HG03354 (cell line): ENCODE results near the gene SHOC2.

Experiments
- ATAC-seq: cut with Tn5 transposase; IDR thresholded peaks from one replicate; pipeline ENCODE4 v1.9.1; 2021; ENCODE audit warnings: mild to moderate bottlenecking; ENCODE audit not compliant: unreplicated experiment, poor library complexity, severe bottlenecking

SHOC2 gene

GRCh38 chr10:110977662-110978061, 58.3 kb downstream of the SHOC2 start:
- no peak for ATAC-seq

- ATAC-seq = no peak
Measured at GRCh38 chr10:110978204-110978603, 58.8 kb downstream of the SHOC2 start.

- ATAC-seq = no peak
Measured at GRCh38 chr10:110979611-110980010, 60.2 kb downstream of the SHOC2 start.

GRCh38 chr10:110980807-110981206, 61.4 kb downstream of the SHOC2 start:
- ATAC-seq = no peak

DNA sequence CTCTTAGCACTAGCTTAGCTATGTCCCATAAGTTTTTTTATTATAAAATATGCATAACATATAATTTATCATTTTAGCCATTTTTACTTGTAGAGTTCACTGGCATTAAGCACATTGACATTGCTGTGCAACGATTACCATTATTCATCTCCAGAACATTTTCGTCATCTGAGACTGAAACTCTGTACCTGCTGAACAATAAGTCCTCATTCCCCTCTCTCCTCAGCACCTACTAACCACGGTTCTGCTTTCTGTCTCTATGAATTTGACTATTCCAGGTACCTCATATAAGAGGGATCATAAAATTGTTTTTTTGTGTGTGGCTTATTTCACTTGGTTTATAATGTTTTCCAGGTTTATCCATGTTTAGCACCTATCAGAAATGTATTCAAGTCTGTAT, 64.1 kb downstream of the SHOC2 start:
- no peak for ATAC-seq

GRCh38 chr10:110985497-110986275, 66.3 kb downstream of the SHOC2 start:
- no peak for ATAC-seq

DNA sequence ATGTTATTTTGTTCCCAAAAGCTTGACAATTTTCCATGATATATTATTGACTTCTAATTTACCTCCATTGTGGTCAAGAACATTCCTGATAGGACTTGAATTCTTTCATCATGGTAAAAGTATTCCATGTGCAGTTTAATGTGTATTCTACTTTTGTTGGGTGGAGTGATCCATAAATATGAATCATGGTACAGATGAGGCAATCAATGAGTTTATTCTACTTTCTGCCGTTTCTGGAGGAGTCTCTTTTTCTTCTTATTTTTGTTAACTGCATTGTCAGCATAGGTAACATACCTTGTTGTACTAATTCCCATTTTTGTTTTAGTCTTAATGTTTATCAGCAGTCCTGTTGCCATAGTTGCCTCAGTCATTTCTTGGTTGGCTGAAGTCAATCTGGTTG, 69.6 kb downstream of the SHOC2 start:
- ATAC-seq = no peak

DNA sequence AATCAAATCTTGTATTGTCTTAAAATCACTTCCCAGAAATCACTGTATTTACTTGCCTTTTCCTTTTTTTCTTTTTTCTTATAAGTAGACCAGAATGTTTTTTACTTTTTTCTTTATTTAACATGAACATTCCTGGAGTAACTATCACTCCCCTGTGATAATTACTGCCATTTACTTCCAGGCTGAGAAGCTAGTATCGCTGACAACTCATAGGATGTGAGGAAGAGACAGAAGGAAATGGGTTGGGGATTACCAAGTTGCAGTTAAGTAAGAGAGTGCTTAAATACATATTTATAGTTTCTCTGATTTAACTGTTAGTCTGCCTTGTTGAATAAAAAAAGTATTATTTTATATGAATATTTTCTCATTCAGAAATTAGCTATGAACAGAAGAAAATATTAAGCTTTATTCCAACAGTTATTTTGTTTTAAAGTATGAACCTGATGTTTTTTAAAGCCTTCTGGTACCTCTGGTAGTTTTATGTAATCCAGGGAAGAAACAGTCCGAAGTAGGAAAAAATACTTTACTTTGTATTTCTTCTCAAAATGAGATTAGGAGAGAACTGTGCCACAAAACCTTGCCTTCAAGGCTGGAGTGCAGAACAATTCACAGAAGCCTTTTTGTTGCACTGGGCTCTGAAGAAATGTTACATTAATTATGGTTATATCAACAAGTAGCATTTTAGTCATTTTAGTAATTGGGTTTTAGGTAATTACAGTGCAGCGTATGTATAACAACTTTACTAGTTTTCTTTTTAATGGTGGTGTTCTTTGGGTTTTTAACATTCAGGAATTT, 72.8 kb downstream of the SHOC2 start:
- ATAC-seq = no peak

DNA sequence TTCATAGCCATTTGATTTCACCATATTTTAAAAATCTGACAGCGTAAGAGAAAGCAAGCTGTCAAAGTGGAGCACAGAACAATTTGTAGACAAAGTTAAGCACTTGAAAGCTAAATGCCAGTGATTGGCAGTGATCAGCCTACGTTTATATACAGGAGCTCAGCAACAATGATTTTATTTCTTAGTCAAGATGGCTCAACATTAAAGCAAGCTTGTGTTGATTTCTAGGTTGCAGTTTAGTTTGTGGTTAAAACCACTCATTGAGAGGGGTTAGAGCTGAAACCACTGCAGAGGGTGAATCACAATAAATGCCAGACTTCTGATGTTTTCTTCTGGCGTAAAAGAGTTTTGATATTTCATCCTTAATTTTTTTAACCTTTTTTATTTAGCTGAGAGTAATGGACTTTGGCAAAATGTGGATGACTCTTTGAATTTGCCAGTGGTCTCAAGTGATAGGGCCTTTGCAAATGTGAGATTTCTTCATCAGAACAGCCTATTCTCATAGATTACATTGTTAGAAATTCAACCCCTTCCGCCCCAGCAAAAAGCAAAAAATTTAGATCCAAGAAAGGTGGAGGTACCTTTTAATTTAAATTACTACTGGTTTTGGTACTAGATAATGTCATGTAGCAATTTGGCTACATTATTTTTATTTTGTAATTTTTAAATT, 73.8 kb downstream of the SHOC2 start:
- ATAC-seq = peak; percentile 64

- ATAC-seq = no peak
Measured at GRCh38 chr10:110994406-110995086, 75.1 kb downstream of the SHOC2 start.

DNA sequence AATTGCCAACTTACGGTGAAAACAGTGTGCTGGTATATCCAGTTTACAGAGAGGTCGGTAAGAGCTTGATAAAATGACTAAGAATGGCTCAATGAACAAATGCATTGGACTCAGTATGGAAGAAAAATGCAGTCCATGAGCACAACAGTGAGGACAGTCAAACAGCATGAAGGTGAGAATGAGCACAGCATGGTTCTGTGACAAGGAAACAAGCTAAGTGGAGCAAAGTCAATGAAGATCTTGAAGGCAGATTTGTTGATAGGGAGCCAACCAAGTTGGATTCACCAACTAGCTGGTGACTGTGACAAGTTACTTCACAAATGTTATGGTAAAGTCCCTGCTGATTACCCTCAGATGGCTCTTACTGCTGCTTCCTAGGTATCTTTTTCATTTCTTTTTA, 75.9 kb downstream of the SHOC2 start:
- ATAC-seq = no peak

DNA sequence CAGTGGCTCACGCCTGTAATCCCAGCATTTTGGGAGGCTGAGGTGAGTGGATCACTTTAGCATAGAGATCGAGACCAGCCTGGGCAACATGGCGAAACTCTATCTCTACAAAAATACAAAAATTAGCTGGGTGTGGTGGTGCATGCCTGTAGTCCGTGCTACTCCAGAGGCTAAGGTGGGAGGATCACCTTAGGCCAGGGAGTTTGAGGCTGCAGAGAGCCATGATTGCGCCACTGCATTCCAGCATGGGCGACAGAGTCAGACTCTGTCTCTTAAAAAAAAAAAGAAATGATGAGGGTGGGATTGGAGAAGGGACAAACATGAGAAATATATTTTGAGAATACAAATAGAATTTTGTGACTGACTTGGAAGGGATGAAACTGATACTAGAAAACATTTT, 76.9 kb downstream of the SHOC2 start:
- ATAC-seq = no peak

DNA sequence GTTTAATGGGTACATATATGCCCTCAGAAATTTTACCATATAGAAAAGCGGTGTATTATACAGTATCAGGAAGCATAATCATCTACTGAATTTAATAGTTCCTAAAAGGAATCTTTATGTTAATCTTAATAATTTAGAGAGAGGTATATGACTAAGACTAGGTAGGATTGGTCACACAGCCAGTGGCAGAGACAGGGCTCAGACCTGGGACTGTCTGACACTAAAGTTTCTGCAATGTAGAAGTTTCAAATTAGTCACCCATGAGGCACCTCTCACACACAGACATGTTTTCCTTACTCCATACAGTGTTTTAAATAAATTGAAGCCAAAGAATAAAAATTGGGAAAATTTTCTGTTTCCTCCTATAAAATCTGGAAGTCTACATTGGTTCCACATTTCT, 84.6 kb downstream of the SHOC2 start:
- no peak for ATAC-seq

GRCh38 chr10:111007486-111007885, 88.1 kb downstream of the SHOC2 start:
- ATAC-seq = no peak

GRCh38 chr10:111015181-111015580, 95.8 kb downstream of the SHOC2 start:
- ATAC-seq = no peak

DNA sequence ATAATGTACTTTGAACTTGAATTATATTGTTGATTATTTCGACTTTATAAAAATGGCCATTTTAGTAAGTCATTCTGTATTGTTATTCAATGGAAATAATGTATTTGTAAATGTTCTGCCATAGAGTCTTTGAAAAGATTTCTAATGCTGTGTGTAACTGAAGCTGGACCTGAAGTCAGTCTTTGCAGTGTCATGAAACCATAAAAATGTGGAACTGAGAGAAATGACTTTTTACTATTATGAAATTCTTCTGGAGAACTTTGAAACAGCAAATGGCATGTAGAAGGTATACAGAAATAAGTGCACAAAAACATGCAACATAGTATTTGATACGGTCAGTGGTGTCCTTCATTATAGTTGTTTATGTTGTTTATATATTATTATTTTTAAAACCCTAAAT, 97.7 kb downstream of the SHOC2 start:
- ATAC-seq = peak; percentile 52

GRCh38 chr10:111018021-111018420, 98.6 kb downstream of the SHOC2 start:
- ATAC-seq = no peak

DNA sequence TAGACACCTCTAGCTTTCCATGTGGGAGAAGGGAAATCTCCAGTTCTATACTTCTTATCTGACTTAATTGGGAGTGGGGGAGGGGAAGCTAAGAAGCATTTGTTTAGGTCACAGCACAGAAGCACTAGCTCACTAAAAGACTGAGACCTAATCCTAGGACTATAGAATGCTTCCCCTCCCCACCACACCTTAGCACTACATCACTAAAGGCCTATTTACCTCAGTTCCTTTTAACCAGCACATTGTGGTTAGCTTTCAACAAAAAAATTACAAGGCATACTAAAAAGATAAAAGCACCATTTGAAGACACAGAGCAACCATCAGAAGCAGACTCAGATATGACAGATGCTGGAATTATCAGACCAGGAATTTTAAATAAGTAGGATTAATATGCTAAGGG, 103.7 kb downstream of the SHOC2 start:
- no peak for ATAC-seq

DNA sequence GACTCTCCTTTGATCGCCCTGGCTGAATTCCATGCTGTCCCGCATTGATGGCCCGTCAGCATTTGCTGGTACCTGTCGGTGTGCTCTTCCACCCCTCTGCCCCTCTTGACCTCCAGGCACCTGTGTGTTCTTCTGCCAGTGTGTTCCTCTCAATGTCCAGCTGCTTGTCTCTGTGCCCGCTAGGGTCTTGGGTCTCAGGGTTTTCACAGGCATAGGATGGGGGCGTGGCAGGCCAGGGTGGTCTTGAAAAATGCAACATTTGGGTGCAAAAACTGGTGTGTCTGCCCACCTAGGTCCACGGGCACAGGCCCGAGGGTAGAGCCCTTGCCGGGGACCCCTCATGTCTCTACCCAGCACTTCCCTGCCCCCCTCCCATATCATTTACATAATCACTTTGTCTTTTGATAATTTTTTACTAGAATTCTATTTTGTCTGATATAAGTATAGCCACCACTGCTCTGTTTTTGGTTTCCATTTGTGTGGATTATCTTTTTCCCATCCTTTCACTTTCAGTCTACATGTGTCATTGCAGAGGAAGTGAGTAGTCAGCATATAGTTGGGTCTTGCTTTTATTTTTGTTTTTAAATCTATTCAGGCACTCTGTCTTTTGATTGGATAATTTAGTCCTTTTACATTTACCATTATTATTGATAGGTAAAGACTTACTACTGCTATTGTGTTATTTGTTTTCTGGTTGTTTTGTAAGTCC, 110.8 kb downstream of the SHOC2 start:
- no peak for ATAC-seq
